A673 (cell line): ENCODE measurements around the gene TBC1D22A.

Experiments used
- CTCF ChIP-seq: fragments of 300-800, 200-600 bp; sonication (generic); conservative IDR thresholded peaks from 2 replicates; pipeline ENCODE4 v1.5.1; 2017; ENCODE audit warnings: low read depth, mild to moderate bottlenecking, antibody characterized with exemption, low read length, moderate library complexity, mixed read lengths
- EZH2 ChIP-seq: fragments of 200-600 bp; sonication (generic); IDR thresholded peaks from 2 replicates; pipeline ENCODE4 v1.6.1; 2017; ENCODE audit warnings: borderline replicate concordance, low read depth, mild to moderate bottlenecking, mixed read lengths, antibody characterized with exemption, low read length; ENCODE audit not compliant: poor library complexity, severe bottlenecking

GRCh38 chr22:46894081-46894671 is 131.7 kb downstream of the TBC1D22A start:
- TF ChIP-seq CTCF (no peak), EZH2 (no peak)
